Activated CD4-positive, alpha-beta T cell treated with anti-CD3 and anti-CD28 coated beads, Interleukin-2, amount 10 ng/mL, durations not matched to agents 24 days and 14 days (primary cell): ENCODE data around the gene BTNL9. TPM values are rescaled to one million over a fixed set of nuclear protein-coding genes. Genes with fewer than 3 reads are reported as not detected.
A peak's percentile ranks its signal among the peaks of the same experiment; 100 is the strongest.
"Not testable (repeated sequence)": the region's sequence is repeated elsewhere in the genome, so short reads cannot be mapped to it uniquely, and the experiment has no call there.

Source experiments
- DNase-seq: peaks from one replicate; pipeline ENCODE4 v3.0.0; 2022
- H3K27ac Mint-ChIP-seq: one replicate; pipeline ENCODE4 v1.8.0; 2022; ENCODE audit warnings: mild to moderate bottlenecking, mixed read lengths
- H3K27me3 Mint-ChIP-seq: one replicate; pipeline ENCODE4 v1.8.0; 2022; ENCODE audit warnings: mixed read lengths
- H3K36me3 Mint-ChIP-seq: one replicate; pipeline ENCODE4 v1.8.0; 2022; ENCODE audit warnings: low read depth, mild to moderate bottlenecking, mixed read lengths
- H3K4me1 Mint-ChIP-seq: one replicate; pipeline ENCODE4 v1.8.0; 2021; ENCODE audit warnings: mixed read lengths
- H3K4me3 Mint-ChIP-seq: one replicate; pipeline ENCODE4 v1.8.0; 2022; ENCODE audit warnings: mild to moderate bottlenecking, moderate library complexity, mixed read lengths
- H3K9me3 Mint-ChIP-seq: one replicate; pipeline ENCODE4 v1.8.0; 2021; ENCODE audit warnings: mixed read lengths
- intact Hi-C: fragments of 100-400 bp; cut with micrococcal nuclease; formaldehyde crosslinking; loops from one replicate; pipeline ENCODE4 v1.15.1; 2023
- total RNA-seq: library from RNA; stranded (reverse); gene quantifications from 2 replicates; pipeline ENCODE4 v1.2.3, GENCODE V29; 2022

The BTNL9 gene
- total RNA-seq, 1 donor from 2014 or later: 0.23 TPM

- not testable (repeated sequence) for H3K36me3 Mint-ChIP-seq, H3K9me3 Mint-ChIP-seq, DNase-seq, H3K27ac Mint-ChIP-seq, H3K4me1 Mint-ChIP-seq
- Mint-ChIP-seq H3K4me3 (peak overlapping the region; percentile 36), H3K27me3 (peaks cover 32% of the 10 kb centered on the region)
- intact Hi-C loops: loop anchor here (10.0 kb wide), 1 partner anchor 61 kb away; no protein-coding TSS in a partner anchor
Observed at GRCh38 chr5:181104259-181104568, 64.1 kb downstream of the BTNL9 start.

- H3K4me1 Mint-ChIP-seq, H3K36me3 Mint-ChIP-seq, H3K27ac Mint-ChIP-seq, H3K9me3 Mint-ChIP-seq, H3K4me3 Mint-ChIP-seq, DNase-seq: not testable (repeated sequence)
- intact Hi-C loops: loop anchor here (10.0 kb wide), 1 partner anchor 60 kb away; no protein-coding TSS in a partner anchor
- peaks cover 26% of the 10 kb centered on the region for H3K27me3 Mint-ChIP-seq
Observed at GRCh38 chr5:181104606-181105390, 64.7 kb downstream of the BTNL9 start.

- H3K4me3 Mint-ChIP-seq: no peak overlapping the region
- intact Hi-C loops: loop anchor here (10.0 kb wide), 1 partner anchor 59 kb away; no protein-coding TSS in a partner anchor
- H3K27me3 Mint-ChIP-seq: peaks cover 20% of the 10 kb centered on the region
- H3K9me3 Mint-ChIP-seq: no peaks in the 10 kb centered on the region
- DNase-seq: no peak
- peaks cover 2% of the 10 kb centered on the region for H3K36me3 Mint-ChIP-seq
- H3K27ac Mint-ChIP-seq: no peak overlapping the region
- peaks cover 2% of the 10 kb centered on the region for H3K4me1 Mint-ChIP-seq
Observed at GRCh38 chr5:181105391-181106025, 65.4 kb downstream of the BTNL9 start.

- peaks cover 2% of the 10 kb centered on the region for H3K4me1 Mint-ChIP-seq
- no peak for DNase-seq
- H3K27ac Mint-ChIP-seq: no peak overlapping the region
- H3K9me3 Mint-ChIP-seq: no peaks in the 10 kb centered on the region
- H3K36me3 Mint-ChIP-seq: peaks cover 2% of the 10 kb centered on the region
- no peak overlapping the region for H3K4me3 Mint-ChIP-seq
- intact Hi-C loops: loop anchor here (10.0 kb wide), 1 partner anchor 57 kb away; no protein-coding TSS in a partner anchor
- peaks cover 24% of the 10 kb centered on the region for H3K27me3 Mint-ChIP-seq
Observed at GRCh38 chr5:181107699-181108098, 67.6 kb downstream of the BTNL9 start.

- intact Hi-C loops: loop anchor here (10.0 kb wide), 1 partner anchor 56 kb away; no protein-coding TSS in a partner anchor
- H3K4me3 Mint-ChIP-seq: no peak overlapping the region
- H3K27ac Mint-ChIP-seq: no peak overlapping the region
- H3K36me3 Mint-ChIP-seq: peaks cover 2% of the 10 kb centered on the region
- H3K27me3 Mint-ChIP-seq: peaks cover 21% of the 10 kb centered on the region
- H3K4me1 Mint-ChIP-seq: peaks cover 2% of the 10 kb centered on the region
- no peak for DNase-seq
- no peaks in the 10 kb centered on the region for H3K9me3 Mint-ChIP-seq
Observed at GRCh38 chr5:181108578-181109165, 68.6 kb downstream of the BTNL9 start.

- H3K27ac Mint-ChIP-seq: no peak overlapping the region
- no peak for DNase-seq
- no peak overlapping the region for H3K4me3 Mint-ChIP-seq
- H3K36me3 Mint-ChIP-seq: no peaks in the 10 kb centered on the region
- intact Hi-C loops: loop anchor here (10.0 kb wide), 1 partner anchor 55 kb away; no protein-coding TSS in a partner anchor
- H3K27me3 Mint-ChIP-seq: peaks cover 23% of the 10 kb centered on the region
- H3K4me1 Mint-ChIP-seq: no peaks in the 10 kb centered on the region
- H3K9me3 Mint-ChIP-seq: no peaks in the 10 kb centered on the region
Observed at GRCh38 chr5:181109489-181110013, 69.5 kb downstream of the BTNL9 start.

- Mint-ChIP-seq H3K4me1 (no peaks in the 10 kb centered on the region), H3K4me3 (no peak overlapping the region), H3K9me3 (no peaks in the 10 kb centered on the region), H3K36me3 (no peaks in the 10 kb centered on the region), H3K27ac (no peak overlapping the region), H3K27me3 (peaks cover 24% of the 10 kb centered on the region)
- intact Hi-C loops: no loop called here
- no peak for DNase-seq
Observed at GRCh38 chr5:181111010-181111409, 70.9 kb downstream of the BTNL9 start.

Other genes starting within 250 kb of the BTNL9 start
- gene MGAT1, start 237.5 kb upstream of the BTNL9 start, total RNA-seq: 119 and 122 TPM in 2 replicates
- gene ZFP62, start 179.0 kb upstream of the BTNL9 start, total RNA-seq: 26.7 and 28.0 TPM in 2 replicates
- 0.21 TPM in 1 of 2 replicates, not detected in the other for gene BTNL8, start 141.1 kb upstream of the BTNL9 start, total RNA-seq
- not detected in 2 replicates for gene BTNL3, start 51.4 kb upstream of the BTNL9 start, total RNA-seq
- not detected in 2 replicates for gene OR2V1, start 90.9 kb downstream of the BTNL9 start, total RNA-seq
- gene OR2V2, start 107.3 kb downstream of the BTNL9 start, total RNA-seq: not detected in 2 replicates
- gene TRIM7, start 164.9 kb downstream of the BTNL9 start, total RNA-seq: 2.7 TPM in 2 replicates
- gene TRIM41, start 183.0 kb downstream of the BTNL9 start, total RNA-seq: 31.6 and 35.2 TPM in 2 replicates
- 2,172 and 2,196 TPM in 2 replicates for gene RACK1, start 203.6 kb downstream of the BTNL9 start, total RNA-seq
- 15.7 and 16.8 TPM in 2 replicates for gene TRIM52, start 220.9 kb downstream of the BTNL9 start, total RNA-seq